Gastroesophageal sphincter (tissue), 4 donors: ENCODE results near the gene BHLHE23. TPM values are rescaled to one million over a fixed set of nuclear protein-coding genes. Genes with fewer than 3 reads are reported as not detected.

Experiments
- ATAC-seq: fragments of 150-250 bp; one replicate; pipeline ENCODE4 v1.9.1; 2016; ENCODE audit warnings: mild to moderate bottlenecking, moderate library complexity
- H3K27ac ChIP-seq, 4 donors: fragments of 200-600 bp; sonication (generic) in 3 of 4; 1 replicate in 3 of 4; 2 replicates in 1 of 4; pipeline ENCODE4 v1.5.1; 2016 to 2019
- H3K27me3 ChIP-seq: fragments of 200-600 bp; sonication (generic); one replicate; pipeline ENCODE4 v1.5.1; 2019
- H3K36me3 ChIP-seq, 2 donors: fragments of 200-600 bp; sonication (generic); one replicate each; pipeline ENCODE4 v1.5.1; 2019; ENCODE audit warnings: control low read depth in 1 of 2
- H3K4me1 ChIP-seq, 3 donors: fragments of 200-600 bp; sonication (generic); 1 replicate in 2 of 3; 2 replicates in 1 of 3; pipeline ENCODE4 v1.5.1; 2016 to 2019; ENCODE audit warnings: control low read depth in 2 of 3
- H3K4me3 ChIP-seq, 2 donors: fragments of 200-600 bp; sonication (generic); one replicate each; pipeline ENCODE4 v1.5.1; 2019; ENCODE audit warnings: mild to moderate bottlenecking in 1 of 2, moderate library complexity in 1 of 2
- H3K9me3 ChIP-seq, 3 donors: fragments of 200-600 bp; sonication (generic); one replicate each; pipeline ENCODE4 v1.5.1; 2017 to 2019; ENCODE audit warnings: control low read depth in 2 of 3
- EP300 ChIP-seq: sonication (generic); formaldehyde crosslinking; IDR thresholded peaks from one replicate; pipeline ENCODE4 v1.6.1; 2017; ENCODE audit warnings: antibody characterized with exemption, mild to moderate bottlenecking
- POLR2A ChIP-seq, 2 donors: fragments of 450-650 bp; IDR thresholded peaks; one replicate each; pipeline ENCODE4 v1.6.1; 2017; ENCODE audit warnings: antibody characterized with exemption in 2 of 2, mild to moderate bottlenecking in 2 of 2, moderate library complexity in 1 of 2
- POLR2AphosphoS5 ChIP-seq: sonication (generic); formaldehyde crosslinking; IDR thresholded peaks from one replicate; pipeline ENCODE4 v1.6.1; 2017; ENCODE audit warnings: antibody characterized with exemption
- WGBS, 2 donors: methylation state at CpG; one replicate each; pipeline ENCODE4 v1.1.5; 2018; ENCODE audit warnings: low coverage in 1 of 2; 5-methylcytosine and 5-hydroxymethylcytosine counted together
- total RNA-seq, 4 donors: library from RNA; depleted of rRNA; stranded (reverse); fragments of >200 nt; gene quantifications; one replicate each; pipeline ENCODE4 v1.1.0, GENCODE V29; 2016
- TF ChIP-seq, protein P1 (sequence below), 4 experiments: fragments of 200-600 bp in 2 of 4; fragments of 450-650 bp in 2 of 4; sonication (generic) in 1 of 4; IDR thresholded peaks; one replicate each; pipeline ENCODE4 v1.5.1; 2017 to 2019; ENCODE audit warnings: antibody characterized with exemption in 4 of 4, mild to moderate bottlenecking in 2 of 4, moderate library complexity in 2 of 4

The BHLHE23 gene
- total RNA-seq, 4 donors from 2014 or later: not detected

- WGBS, 2 donors: 30% methylated on average over 2 of the region's 37 CpGs; no CpG with 5 or more reads in 1 of the 2 donors
- peaks cover 0 to 8% (median 0%) of the 10 kb centered on the region in 3 donors for H3K4me1 ChIP-seq
- no peak overlapping the region for H3K4me3 ChIP-seq
- ATAC-seq: no peak
- H3K9me3 ChIP-seq: no peaks in the 10 kb centered on the region
- H3K36me3 ChIP-seq: no peaks in the 10 kb centered on the region
- H3K27me3 ChIP-seq: peaks cover 97% of the 10 kb centered on the region
- H3K27ac ChIP-seq: no peak overlapping the region
- TF ChIP-seq POLR2A (IDR thresholded peaks at IDR 0.05) (no peak), POLR2AphosphoS5 (no peak), EP300 (no peak)
- TF ChIP-seq, protein P1, sequence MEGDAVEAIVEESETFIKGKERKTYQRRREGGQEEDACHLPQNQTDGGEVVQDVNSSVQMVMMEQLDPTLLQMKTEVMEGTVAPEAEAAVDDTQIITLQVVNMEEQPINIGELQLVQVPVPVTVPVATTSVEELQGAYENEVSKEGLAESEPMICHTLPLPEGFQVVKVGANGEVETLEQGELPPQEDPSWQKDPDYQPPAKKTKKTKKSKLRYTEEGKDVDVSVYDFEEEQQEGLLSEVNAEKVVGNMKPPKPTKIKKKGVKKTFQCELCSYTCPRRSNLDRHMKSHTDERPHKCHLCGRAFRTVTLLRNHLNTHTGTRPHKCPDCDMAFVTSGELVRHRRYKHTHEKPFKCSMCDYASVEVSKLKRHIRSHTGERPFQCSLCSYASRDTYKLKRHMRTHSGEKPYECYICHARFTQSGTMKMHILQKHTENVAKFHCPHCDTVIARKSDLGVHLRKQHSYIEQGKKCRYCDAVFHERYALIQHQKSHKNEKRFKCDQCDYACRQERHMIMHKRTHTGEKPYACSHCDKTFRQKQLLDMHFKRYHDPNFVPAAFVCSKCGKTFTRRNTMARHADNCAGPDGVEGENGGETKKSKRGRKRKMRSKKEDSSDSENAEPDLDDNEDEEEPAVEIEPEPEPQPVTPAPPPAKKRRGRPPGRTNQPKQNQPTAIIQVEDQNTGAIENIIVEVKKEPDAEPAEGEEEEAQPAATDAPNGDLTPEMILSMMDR (IDR thresholded peaks at IDR 0.05): no peak
These were observed 22.8 kb upstream of the BHLHE23 start for GRCh38 chr20:63029358-63030121.

- WGBS, 2 donors: 9% methylated on average over 8 of the region's 22 CpGs; no CpG with 5 or more reads in 1 of the 2 donors
- Histone ChIP-seq H3K27me3 (peaks cover 97% of the 10 kb centered on the region), H3K9me3 (no peaks in the 10 kb centered on the region), H3K36me3 (no peaks in the 10 kb centered on the region), H3K27ac (no peak overlapping the region), H3K4me1 (peaks cover 0 to 8% (median 0%) of the 10 kb centered on the region in 3 donors), H3K4me3 (no peak overlapping the region)
- no peak for TF ChIP-seq EP300
- TF ChIP-seq, protein P1 (IDR thresholded peaks at IDR 0.05): no peak
- TF ChIP-seq POLR2AphosphoS5: no peak
- no peak for TF ChIP-seq POLR2A (IDR thresholded peaks at IDR 0.05)
- ATAC-seq: no peak
These were observed 21.7 kb upstream of the BHLHE23 start for GRCh38 chr20:63028461-63028921.

- peaks cover 97% of the 10 kb centered on the region for H3K27me3 ChIP-seq
- no peak overlapping the region for H3K4me3 ChIP-seq
- 0% methylated on average over 3 of the region's 23 CpGs for WGBS, 2 donors
- no peaks in the 10 kb centered on the region for H3K9me3 ChIP-seq
- TF ChIP-seq, protein P1 (IDR thresholded peaks at IDR 0.05): no peak
- no peak for TF ChIP-seq POLR2AphosphoS5
- no peak for TF ChIP-seq EP300
- no peak for TF ChIP-seq POLR2A (IDR thresholded peaks at IDR 0.05)
- no peaks in the 10 kb centered on the region for H3K36me3 ChIP-seq
- H3K27ac ChIP-seq: no peak overlapping the region
- peaks cover 0 to 2% (median 0%) of the 10 kb centered on the region in 3 donors for H3K4me1 ChIP-seq
- ATAC-seq: no peak
These were observed 21.2 kb upstream of the BHLHE23 start for GRCh38 chr20:63027922-63028389.

DNA sequence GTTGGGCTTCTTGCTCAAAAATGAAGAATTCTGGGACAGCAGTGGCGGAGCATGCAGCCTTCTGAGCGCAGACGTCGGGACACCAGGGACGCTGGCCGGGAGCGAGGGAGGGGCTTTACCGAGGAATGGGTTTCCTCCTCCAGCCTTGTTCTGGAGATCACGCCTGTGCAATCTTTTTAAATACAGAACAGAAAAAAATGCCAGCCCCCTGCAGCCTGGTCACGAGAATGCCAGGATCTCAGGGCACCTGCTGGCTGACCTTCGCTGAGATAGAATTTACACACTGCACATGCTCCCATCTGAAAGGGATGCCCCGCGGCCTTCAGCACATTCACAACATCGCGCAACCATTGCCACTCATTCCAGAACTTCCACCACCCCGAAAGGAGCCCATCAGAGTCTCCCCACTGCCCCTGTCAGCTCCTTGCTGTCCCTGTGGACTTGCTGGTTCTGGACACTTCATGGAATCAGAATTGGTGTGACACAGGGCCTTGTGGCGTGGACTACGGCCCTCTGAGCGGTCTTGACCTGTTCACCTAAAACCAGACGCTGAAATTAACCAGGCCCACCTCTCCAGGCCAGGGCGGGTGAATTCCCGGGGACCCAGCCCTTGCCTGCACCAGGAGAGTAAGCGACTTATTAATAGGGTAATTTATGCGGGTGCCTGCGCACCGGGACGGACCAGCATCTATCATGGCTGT is 20.6 kb upstream of the BHLHE23 start:
- ATAC-seq: no peak
- WGBS, 2 donors: 30 to 53% methylated on average over 10 to 16 of the region's 27 CpGs
- no peaks in the 10 kb centered on the region for H3K36me3 ChIP-seq
- no peak overlapping the region for H3K27ac ChIP-seq
- TF ChIP-seq POLR2A (IDR thresholded peaks at IDR 0.05) (no peak), POLR2AphosphoS5 (no peak), EP300 (no peak)
- TF ChIP-seq, protein P1 (IDR thresholded peaks at IDR 0.05): no peak
- H3K4me1 ChIP-seq: no peaks in the 10 kb centered on the region
- H3K27me3 ChIP-seq: peaks cover 97% of the 10 kb centered on the region
- no peaks in the 10 kb centered on the region for H3K9me3 ChIP-seq
- H3K4me3 ChIP-seq: no peak overlapping the region
